Endothelial cell of umbilical vein (primary cell): ENCODE measurements around the gene LCE1F. TPM values are rescaled to one million over a fixed set of nuclear protein-coding genes. Genes with fewer than 3 reads are reported as not detected.

Experiments used
- BruUV-seq: library from RNA; stranded (reverse); fragments of 400-500 nt; replicated peaks from 2 replicates; lab custom pipeline; 2021; lab: Mats Ljungman, UMichigan
- CTCF ChIA-PET: fragments of 300-600, 350-600 bp; sonication (Branson Sonifier 250); formaldehyde crosslinking; loops from one replicate; lab custom pipeline; 2021; ENCODE audit warnings: antibody characterized with exemption, inconsistent platforms; lab: Charles Lee
- POLR2A ChIA-PET: fragments of 300-600, 350-600 bp; sonication (Branson Sonifier 250); formaldehyde crosslinking; loops from one replicate; lab custom pipeline; 2021; ENCODE audit warnings: antibody characterized with exemption, inconsistent platforms; lab: Charles Lee
- DNase-seq: peaks from one replicate; pipeline ENCODE4 v3.0.0-alpha.2; 2011; ENCODE audit warnings: low read depth, low spot score
- FAIRE-seq: peaks from 2 replicates; lab custom pipeline; 2011; peaks lifted over from hg19 to GRCh38; lab: Jason Lieb, UNC
- H2AFZ ChIP-seq: 2 replicates; pipeline ENCODE4 v1.6.0; 2012; ENCODE audit warnings: low read depth, low read length, control low read depth, inconsistent platforms
- H3K27ac ChIP-seq: 2 replicates; pipeline ENCODE4 v1.5.1; 2011; ENCODE audit warnings: low read depth, mild to moderate bottlenecking, control low read depth, low read length, moderate library complexity; ENCODE audit not compliant: insufficient read depth
- H3K27me3 ChIP-seq, 2 experiments: 2 replicates each; pipeline versions ENCODE4 v1.6.0 to v1.6.1; 2011; ENCODE audit warnings: low read length in 2 of 2, mixed read lengths in 1 of 2; ENCODE audit not compliant: control insufficient read depth in 2 of 2, insufficient read depth in 2 of 2
- H3K36me3 ChIP-seq, 2 experiments: 2 replicates in 1 of 2; 3 replicates in 1 of 2; pipeline ENCODE4 v1.5.1; 2011; ENCODE audit warnings: low read length in 2 of 2, mild to moderate bottlenecking in 1 of 2, moderate library complexity in 1 of 2; ENCODE audit not compliant: control insufficient read depth in 2 of 2, insufficient read depth in 2 of 2; ENCODE audit errors: extremely low read depth in 1 of 2
- H3K4me1 ChIP-seq: 3 replicates; pipeline ENCODE4 v1.5.1; 2011; ENCODE audit warnings: mild to moderate bottlenecking, low read length; ENCODE audit not compliant: control insufficient read depth, insufficient read depth; ENCODE audit errors: extremely low read depth
- H3K4me2 ChIP-seq: 2 replicates; pipeline ENCODE4 v1.6.1; 2011; ENCODE audit warnings: low read length, control low read depth, mixed read lengths; ENCODE audit not compliant: insufficient read depth
- H3K4me3 ChIP-seq, 3 experiments: fragments of 200-600 bp in 1 of 3; sonication (generic), shearing (Covaris generic) in 1 of 3; replicated peaks in 1 of 3; 2 replicates each; pipeline ENCODE4 v1.5.1; 2011 to 2016; ENCODE audit warnings: control low read depth in 3 of 3, low read length in 3 of 3, mild to moderate bottlenecking in 2 of 3, inconsistent platforms in 1 of 3, low read depth in 1 of 3, moderate library complexity in 1 of 3; ENCODE audit not compliant: insufficient read depth in 1 of 3
- H3K79me2 ChIP-seq: 2 replicates; pipeline ENCODE4 v1.6.0; 2012; ENCODE audit warnings: low read length, inconsistent platforms; ENCODE audit not compliant: control insufficient read depth, insufficient read depth
- H3K9ac ChIP-seq: replicated peaks from 2 replicates; pipeline ENCODE3; 2011; ENCODE audit warnings: low read length, control low read depth; ENCODE audit not compliant: insufficient read depth; ENCODE audit errors: extremely low read depth
- H3K9me1 ChIP-seq: replicated peaks from 3 replicates; pipeline ENCODE4 v1.6.0; 2011; ENCODE audit warnings: mild to moderate bottlenecking, low read length; ENCODE audit not compliant: control insufficient read depth, insufficient read depth; ENCODE audit errors: extremely low read depth
- H3K9me3 ChIP-seq: replicated peaks from 2 replicates; pipeline ENCODE4 v1.5.1; 2012; ENCODE audit warnings: low read length, inconsistent platforms; ENCODE audit not compliant: control insufficient read depth, insufficient read depth
- H4K20me1 ChIP-seq: replicated peaks from 2 replicates; pipeline ENCODE3; 2011; ENCODE audit warnings: mild to moderate bottlenecking, low read length; ENCODE audit not compliant: control insufficient read depth, insufficient read depth; ENCODE audit errors: extremely low read depth
- CTCF ChIP-seq, 2 donors: IDR thresholded peaks; 1 replicate in 1 of 2; 2 replicates in 1 of 2; pipeline ENCODE4 v1.5.1; 2011; ENCODE audit warnings: low read length in 2 of 2, mild to moderate bottlenecking in 2 of 2, moderate library complexity in 2 of 2, control low read depth in 1 of 2, inconsistent platforms in 1 of 2, low read depth in 1 of 2; ENCODE audit not compliant: insufficient read depth in 1 of 2; ENCODE audit errors: extremely low read depth in 1 of 2
- EZH2 ChIP-seq: IDR thresholded peaks from 2 replicates; pipeline ENCODE4 v1.6.1; 2012; ENCODE audit warnings: borderline replicate concordance, low read depth, mild to moderate bottlenecking, moderate library complexity, low read length, inconsistent platforms; ENCODE audit not compliant: severe bottlenecking
- FOS ChIP-seq: IDR thresholded peaks from 2 replicates; pipeline ENCODE4 v1.6.1; 2011; ENCODE audit warnings: mild to moderate bottlenecking, low read length, moderate library complexity, borderline replicate concordance; ENCODE audit not compliant: insufficient read depth
- GATA2 ChIP-seq: IDR thresholded peaks from 2 replicates; pipeline ENCODE4 v1.7.0; 2011; ENCODE audit warnings: low read depth, mild to moderate bottlenecking, moderate library complexity, mixed read lengths, low read length; ENCODE audit not compliant: insufficient read length, insufficient read depth
- JUN ChIP-seq: IDR thresholded peaks from 2 replicates; pipeline ENCODE4 v1.6.1; 2011; ENCODE audit warnings: borderline replicate concordance, low read depth; ENCODE audit not compliant: insufficient read length, insufficient read depth
- MYC ChIP-seq: IDR thresholded peaks from one replicate; pipeline ENCODE4 v1.6.1; 2011; ENCODE audit warnings: mild to moderate bottlenecking, low read depth, low read length
- POLR2AphosphoS5 ChIP-seq: IDR thresholded peaks from 2 replicates; pipeline ENCODE4 v1.6.1; 2012; ENCODE audit warnings: low read depth, mild to moderate bottlenecking, control low read depth, low read length, moderate library complexity; ENCODE audit not compliant: insufficient read depth
- dilution Hi-C: fragments of 300-500 bp; cut with MboI; formaldehyde crosslinking; loops from one replicate; pipeline ENCODE4 v1.15.0; 2019; ENCODE audit warnings: low sequenced_read_pairs; ENCODE audit not compliant: extremely low pct_ligation_motif_present
- intact Hi-C: fragments of 100-400 bp; cut with micrococcal nuclease; formaldehyde crosslinking; loops from one replicate; pipeline ENCODE4 v1.10.0; 2022
- polyA plus RNA-seq, 4 experiments: library from polyadenylated mRNA; depleted of rRNA in 3 of 4; stranded (reverse) in 3 of 4; unstranded in 1 of 4; fragments of >200 nt; gene quantifications; 2 replicates each; pipeline versions ENCODE4 v1.2.1 to v1.2.3, GENCODE V29; 2011 to 2012; ENCODE audit warnings: missing spikeins in 1 of 4
- total RNA-seq: library from RNA; stranded (reverse); gene quantifications from 2 replicates; pipeline ENCODE4 v1.2.3, GENCODE V29; 2021

Gene LCE1F
- total and polyA plus RNA-seq, 2 donors (not counting 3 experiments of a cell fraction or from before 2014, with no cell fraction given): not detected

DNA sequence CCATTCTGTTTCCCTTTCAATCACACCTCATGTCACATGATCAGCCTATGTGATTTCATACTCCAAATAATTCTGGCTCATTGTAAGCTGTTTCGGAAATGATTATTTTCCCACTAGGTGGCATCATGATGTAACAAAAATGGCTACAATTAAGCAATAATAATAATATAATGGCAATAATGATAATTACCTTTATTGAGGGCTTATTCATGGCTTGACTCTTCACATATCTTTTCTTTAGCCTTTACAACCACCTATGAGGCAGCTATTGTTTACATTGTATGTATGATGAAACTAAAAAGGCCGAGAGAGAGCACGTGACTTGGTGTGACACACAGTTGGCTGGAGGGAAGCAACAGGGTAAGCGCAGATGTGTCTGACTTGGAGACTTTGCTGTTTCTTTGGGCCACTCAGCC is 29.6 kb upstream of the LCE1F start:
- Histone ChIP-seq H3K79me2 (no peaks in the 10 kb centered on the region), H2AFZ (no peak overlapping the region), H3K27me3 (no peaks in the 10 kb centered on the region), H3K4me1 (no peaks in the 10 kb centered on the region), H3K9ac (no peak overlapping the region), H3K9me3 (no peaks in the 10 kb centered on the region), H3K4me3 (no peak overlapping the region), H4K20me1 (no peaks in the 10 kb centered on the region), H3K27ac (no peak overlapping the region), H3K36me3 (no peaks in the 10 kb centered on the region), H3K4me2 (no peak overlapping the region), H3K9me1 (no peaks in the 10 kb centered on the region)
- TF ChIP-seq POLR2AphosphoS5 (no peak), EZH2 (no peak), GATA2 (no peak), JUN (no peak), CTCF (IDR thresholded peaks at IDR 0.05; ENCODE audit: extremely low read depth in 1 of 2, insufficient read depth in 1 of 2, low read depth in 1 of 2, low read length in 2 of 2) (no peak), FOS (no peak), MYC (no peak)
- FAIRE-seq (no peak), DNase-seq (no peak)
- dilution Hi-C loops: no loop called here
- ChIA-PET POLR2A (no interaction called here), CTCF (interaction anchor here (0.6 kb wide), 1 partner anchor 448 kb away, joined by 3 read pairs; no protein-coding TSS in a partner anchor)
- intact Hi-C loops: no loop called here
- BruUV-seq: no TSS peak
